OCI-LY1 (cell line): ENCODE data around the gene RPS6KA3.

ENCODE experiments used
- CTCF ChIP-seq: fragments of 200-600 bp; sonication (generic), shearing (Covaris generic); IDR thresholded peaks from 2 replicates; pipeline ENCODE4 v1.5.1; 2017; ENCODE audit warnings: mild to moderate bottlenecking, antibody characterized with exemption, low read length, moderate library complexity, mixed read lengths
- EZH2 ChIP-seq: fragments of 200-600 bp; sonication (generic), shearing (Covaris generic); IDR thresholded peaks from 2 replicates; pipeline ENCODE4 v1.8.0; 2017; ENCODE audit warnings: borderline replicate concordance, mixed run types, mild to moderate bottlenecking, antibody characterized with exemption, low read length, moderate library complexity, mixed read lengths

GRCh38 chrX:20228245-20228644, 38.5 kb downstream of the RPS6KA3 start:
- no peak for TF ChIP-seq CTCF
- TF ChIP-seq EZH2: no peak
